MM.1S (cell line): Measurements from ENCODE around the gene CACNG6.

ENCODE experiments used
- DNase-seq: peaks from one replicate; pipeline ENCODE4 v3.0.0-alpha.2; 2015
- H2AFZ ChIP-seq: fragments of 300-600 bp; sonication (generic); 2 replicates; pipeline ENCODE4 v1.6.0; 2016; ENCODE audit warnings: antibody characterized with exemption, low read length
- H3F3A ChIP-seq: fragments of 300-600 bp; sonication (generic); 2 replicates; pipeline ENCODE4 v1.6.1; 2016; ENCODE audit warnings: mild to moderate bottlenecking, antibody characterized with exemption, low read length, moderate library complexity, mixed read lengths; ENCODE audit not compliant: insufficient read depth
- H3K27ac ChIP-seq: fragments of 300-600 bp; sonication (generic); 2 replicates; pipeline ENCODE4 v1.5.1; 2016; ENCODE audit warnings: mild to moderate bottlenecking, low read length
- H3K27me3 ChIP-seq: fragments of 300-600 bp; sonication (generic); replicated peaks from 2 replicates; pipeline ENCODE4 v1.6.0; 2016; ENCODE audit warnings: low read length; ENCODE audit not compliant: insufficient read depth
- H3K36me3 ChIP-seq: fragments of 300-600 bp; sonication (generic); replicated peaks from 2 replicates; pipeline ENCODE4 v1.6.1; 2016; ENCODE audit warnings: mild to moderate bottlenecking, low read length, mixed read lengths; ENCODE audit not compliant: insufficient read depth
- H3K4me1 ChIP-seq: fragments of 300-600 bp; sonication (generic); 2 replicates; pipeline ENCODE4 v1.6.1; 2016; ENCODE audit warnings: low read length, mixed read lengths
- H3K4me2 ChIP-seq: fragments of 300-600 bp; sonication (generic); 2 replicates; pipeline ENCODE4 v1.6.0; 2016; ENCODE audit warnings: low read depth, low read length
- H3K4me3 ChIP-seq: fragments of 300-600 bp; sonication (generic); 2 replicates; pipeline ENCODE4 v1.5.1; 2016; ENCODE audit warnings: low read length, mixed read lengths
- H3K79me2 ChIP-seq: fragments of 300-600 bp; sonication (generic); 2 replicates; pipeline ENCODE4 v1.6.1; 2016; ENCODE audit warnings: mixed run types, low read length, mixed read lengths
- H3K9ac ChIP-seq: fragments of 300-600 bp; sonication (generic); 2 replicates; pipeline ENCODE4 v1.6.1; 2016; ENCODE audit warnings: low read length, mixed read lengths
- H3K9me2 ChIP-seq: fragments of 300-600 bp; sonication (generic); replicated peaks from 2 replicates; pipeline ENCODE4 v1.6.1; 2016; ENCODE audit warnings: mild to moderate bottlenecking, low read length, mixed read lengths; ENCODE audit not compliant: insufficient read depth
- H3K9me3 ChIP-seq: fragments of 300-600 bp; sonication (generic); replicated peaks from 2 replicates; pipeline ENCODE4 v1.6.1; 2016; ENCODE audit warnings: mild to moderate bottlenecking, low read length, mixed read lengths; ENCODE audit not compliant: insufficient read depth
- H4K20me1 ChIP-seq: fragments of 300-600 bp; sonication (generic); 2 replicates; pipeline ENCODE4 v1.6.1; 2016; ENCODE audit warnings: mild to moderate bottlenecking, low read length, moderate library complexity, mixed read lengths; ENCODE audit not compliant: insufficient read depth
- EZH2 ChIP-seq: fragments of 300-600 bp; sonication (generic); optimal IDR thresholded peaks from 2 replicates; pipeline ENCODE3; 2017; ENCODE audit warnings: low read depth, mild to moderate bottlenecking, antibody characterized with exemption, low read length, mixed read lengths
- EZH2phosphoT487 ChIP-seq: fragments of 300-600 bp; sonication (generic); IDR thresholded peaks from 2 replicates; pipeline ENCODE4 v1.6.1; 2018; ENCODE audit warnings: antibody characterized with exemption, low read length
- TF ChIP-seq, protein P1 (sequence below): fragments of 300-600 bp; sonication (generic); IDR thresholded peaks from 2 replicates; pipeline ENCODE4 v1.5.1; 2016; ENCODE audit warnings: antibody characterized with exemption, low read length, mixed read lengths

Gene CACNG6

GRCh38 chr19:54021932-54022331, 30.5 kb downstream of the CACNG6 start:
- no peak overlapping the region for H3K4me3 ChIP-seq
- H3K9me3 ChIP-seq = no peaks in the 10 kb centered on the region
- H3K9ac ChIP-seq = no peak overlapping the region
- no peak for TF ChIP-seq EZH2phosphoT487
- TF ChIP-seq, protein P1, sequence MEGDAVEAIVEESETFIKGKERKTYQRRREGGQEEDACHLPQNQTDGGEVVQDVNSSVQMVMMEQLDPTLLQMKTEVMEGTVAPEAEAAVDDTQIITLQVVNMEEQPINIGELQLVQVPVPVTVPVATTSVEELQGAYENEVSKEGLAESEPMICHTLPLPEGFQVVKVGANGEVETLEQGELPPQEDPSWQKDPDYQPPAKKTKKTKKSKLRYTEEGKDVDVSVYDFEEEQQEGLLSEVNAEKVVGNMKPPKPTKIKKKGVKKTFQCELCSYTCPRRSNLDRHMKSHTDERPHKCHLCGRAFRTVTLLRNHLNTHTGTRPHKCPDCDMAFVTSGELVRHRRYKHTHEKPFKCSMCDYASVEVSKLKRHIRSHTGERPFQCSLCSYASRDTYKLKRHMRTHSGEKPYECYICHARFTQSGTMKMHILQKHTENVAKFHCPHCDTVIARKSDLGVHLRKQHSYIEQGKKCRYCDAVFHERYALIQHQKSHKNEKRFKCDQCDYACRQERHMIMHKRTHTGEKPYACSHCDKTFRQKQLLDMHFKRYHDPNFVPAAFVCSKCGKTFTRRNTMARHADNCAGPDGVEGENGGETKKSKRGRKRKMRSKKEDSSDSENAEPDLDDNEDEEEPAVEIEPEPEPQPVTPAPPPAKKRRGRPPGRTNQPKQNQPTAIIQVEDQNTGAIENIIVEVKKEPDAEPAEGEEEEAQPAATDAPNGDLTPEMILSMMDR = no peak
- TF ChIP-seq EZH2 = no peak
- H3K79me2 ChIP-seq = no peaks in the 10 kb centered on the region
- no peaks in the 10 kb centered on the region for H3K4me1 ChIP-seq
- no peak for DNase-seq
- H3K4me2 ChIP-seq = no peak overlapping the region
- no peaks in the 10 kb centered on the region for H4K20me1 ChIP-seq
- H3K9me2 ChIP-seq = no peaks in the 10 kb centered on the region
- no peaks in the 10 kb centered on the region for H3F3A ChIP-seq
- H3K27me3 ChIP-seq = peaks cover 24% of the 10 kb centered on the region
- H3K27ac ChIP-seq = no peak overlapping the region
- H2AFZ ChIP-seq = no peak overlapping the region
- H3K36me3 ChIP-seq = no peaks in the 10 kb centered on the region

DNA sequence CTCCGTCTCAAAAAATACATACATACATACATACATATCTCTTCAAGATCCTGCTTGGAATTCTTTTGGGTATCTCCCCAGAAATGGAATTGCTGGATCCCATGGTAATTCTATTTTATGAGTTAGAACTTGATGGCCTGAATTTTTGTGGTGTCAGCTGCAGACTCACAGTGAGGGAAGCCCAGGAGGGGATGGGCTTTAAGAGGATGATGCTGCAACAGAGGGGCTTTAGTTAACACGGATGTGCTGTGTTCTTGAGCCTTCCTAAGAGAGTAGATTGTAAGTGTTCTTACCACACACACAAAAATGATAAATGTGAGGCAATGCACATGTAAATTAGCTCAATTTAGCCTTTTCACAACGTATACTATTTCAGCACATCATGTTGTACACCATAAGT, 31.8 kb downstream of the CACNG6 start:
- H3K9me2 ChIP-seq = no peaks in the 10 kb centered on the region
- H3K9me3 ChIP-seq = no peaks in the 10 kb centered on the region
- no peaks in the 10 kb centered on the region for H3K36me3 ChIP-seq
- no peak overlapping the region for H2AFZ ChIP-seq
- peaks cover 16% of the 10 kb centered on the region for H3K27me3 ChIP-seq
- H3K79me2 ChIP-seq = no peaks in the 10 kb centered on the region
- no peaks in the 10 kb centered on the region for H3K4me1 ChIP-seq
- H3F3A ChIP-seq = no peaks in the 10 kb centered on the region
- H4K20me1 ChIP-seq = no peaks in the 10 kb centered on the region
- H3K9ac ChIP-seq = no peak overlapping the region
- no peak overlapping the region for H3K4me2 ChIP-seq
- TF ChIP-seq EZH2phosphoT487 = no peak
- no peak for TF ChIP-seq EZH2
- TF ChIP-seq, protein P1 = no peak
- no peak overlapping the region for H3K27ac ChIP-seq
- no peak for DNase-seq
- H3K4me3 ChIP-seq = no peak overlapping the region

DNA sequence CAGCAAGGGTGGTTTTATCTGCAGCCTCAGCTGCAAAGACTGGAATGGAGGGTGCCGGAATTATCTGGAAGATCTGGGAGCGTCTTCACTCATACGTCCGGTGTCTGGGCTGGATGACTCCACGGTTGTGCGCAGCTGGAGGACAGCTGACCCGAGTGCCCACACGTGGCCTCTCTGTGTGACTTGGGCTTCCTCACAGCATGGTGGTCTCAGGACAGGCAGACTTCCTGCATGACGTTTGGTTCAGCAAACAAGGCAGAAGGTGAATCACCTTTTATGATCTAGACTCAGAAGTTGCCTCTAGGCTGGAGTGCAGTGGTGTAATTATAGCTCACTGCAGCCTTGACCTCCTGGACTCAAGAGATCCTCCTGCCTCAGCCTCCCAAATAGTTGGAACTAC, 33.2 kb downstream of the CACNG6 start:
- H3K79me2 ChIP-seq = no peaks in the 10 kb centered on the region
- H3K4me1 ChIP-seq = no peaks in the 10 kb centered on the region
- H3K27ac ChIP-seq = no peak overlapping the region
- H2AFZ ChIP-seq = no peak overlapping the region
- no peaks in the 10 kb centered on the region for H3F3A ChIP-seq
- no peak overlapping the region for H3K9ac ChIP-seq
- H3K36me3 ChIP-seq = no peaks in the 10 kb centered on the region
- TF ChIP-seq EZH2phosphoT487 (no peak), EZH2 (no peak)
- TF ChIP-seq, protein P1 = no peak
- H3K4me2 ChIP-seq = no peak overlapping the region
- no peak overlapping the region for H3K4me3 ChIP-seq
- H3K9me2 ChIP-seq = no peaks in the 10 kb centered on the region
- peaks cover 11% of the 10 kb centered on the region; the same call in 1 of the 2 replicates for H3K27me3 ChIP-seq
- no peak for DNase-seq
- H4K20me1 ChIP-seq = no peaks in the 10 kb centered on the region
- H3K9me3 ChIP-seq = no peaks in the 10 kb centered on the region
